H9 (cell line): Measurements from ENCODE around the gene CDKN2AIPNL. TPM values are rescaled to one million over a fixed set of nuclear protein-coding genes. Genes with fewer than 3 reads are reported as not detected.

Experiments used
- DNase-seq: peaks from one replicate; pipeline ENCODE4 v3.0.0-alpha.2; 2017
- H2AFZ ChIP-seq: one replicate; pipeline ENCODE4 v1.6.1; 2013; ENCODE audit warnings: mild to moderate bottlenecking, low read length, control low read depth, moderate library complexity
- H2AK5ac ChIP-seq: 2 replicates; pipeline ENCODE4 v1.6.1; 2013; ENCODE audit warnings: low read length, control low read depth, mixed read lengths; ENCODE audit not compliant: insufficient read length
- H2BK120ac ChIP-seq: one replicate; pipeline ENCODE4 v1.6.1; 2013; ENCODE audit warnings: low read depth, mild to moderate bottlenecking, low read length, control low read depth, inconsistent platforms; ENCODE audit not compliant: poor library complexity, severe bottlenecking
- H2BK12ac ChIP-seq: 2 replicates; pipeline ENCODE4 v1.6.1; 2013; ENCODE audit warnings: low read length, control low read depth, mixed read lengths, low read depth; ENCODE audit not compliant: insufficient read length
- H2BK15ac ChIP-seq: 2 replicates; pipeline ENCODE4 v1.6.1; 2013; ENCODE audit warnings: low read depth, low read length, control low read depth
- H2BK20ac ChIP-seq: one replicate; pipeline ENCODE4 v1.6.1; 2013; ENCODE audit warnings: low read depth, mild to moderate bottlenecking, low read length, control low read depth, inconsistent platforms; ENCODE audit not compliant: poor library complexity, severe bottlenecking
- H2BK5ac ChIP-seq: 2 replicates; pipeline ENCODE4 v1.6.1; 2013; ENCODE audit warnings: low read length, control low read depth, mixed read lengths; ENCODE audit not compliant: insufficient read length
- H3K14ac ChIP-seq: 2 replicates; pipeline ENCODE4 v1.6.1; 2013; ENCODE audit warnings: low read length, control low read depth; ENCODE audit not compliant: insufficient read depth
- H3K18ac ChIP-seq: 2 replicates; pipeline ENCODE4 v1.6.1; 2013; ENCODE audit warnings: low read depth, mild to moderate bottlenecking, mixed read lengths, low read length, control low read depth; ENCODE audit not compliant: insufficient read length
- H3K23ac ChIP-seq: 2 replicates; pipeline ENCODE4 v1.6.1; 2013; ENCODE audit warnings: low read length, control low read depth, mixed read lengths, low read depth; ENCODE audit not compliant: insufficient read length
- H3K23me2 ChIP-seq: 2 replicates; pipeline ENCODE4 v1.6.1; 2013; ENCODE audit warnings: low read depth, mild to moderate bottlenecking, mixed read lengths, low read length, control low read depth; ENCODE audit not compliant: insufficient read length, poor library complexity, severe bottlenecking
- H3K27ac ChIP-seq: 2 replicates; pipeline ENCODE4 v1.5.1; 2013; ENCODE audit warnings: low read length, control low read depth, mixed read lengths, low read depth; ENCODE audit not compliant: insufficient read length
- H3K27me3 ChIP-seq: 2 replicates; pipeline ENCODE4 v1.6.1; 2013; ENCODE audit warnings: low read length, control low read depth, inconsistent platforms; ENCODE audit not compliant: insufficient read depth
- H3K4ac ChIP-seq: 2 replicates; pipeline ENCODE4 v1.6.1; 2013; ENCODE audit warnings: low read depth, mild to moderate bottlenecking, control low read depth, inconsistent platforms, low read length, moderate library complexity
- H3K4me1 ChIP-seq: 2 replicates; pipeline ENCODE4 v1.6.1; 2013; ENCODE audit warnings: low read length, control low read depth, inconsistent platforms; ENCODE audit not compliant: insufficient read depth
- H3K4me2 ChIP-seq: 2 replicates; pipeline ENCODE4 v1.6.1; 2013; ENCODE audit warnings: low read length, control low read depth, mixed read lengths; ENCODE audit not compliant: insufficient read length, insufficient read depth
- H3K56ac ChIP-seq: 2 replicates; pipeline ENCODE4 v1.6.1; 2013; ENCODE audit warnings: low read depth, mild to moderate bottlenecking, mixed read lengths, low read length, control low read depth; ENCODE audit not compliant: insufficient read length
- H3K79me1 ChIP-seq: 2 replicates; pipeline ENCODE4 v1.6.1; 2013; ENCODE audit warnings: low read depth, mild to moderate bottlenecking, moderate library complexity, low read length, control low read depth, inconsistent platforms; ENCODE audit not compliant: insufficient read depth, poor library complexity, severe bottlenecking
- H3K79me2 ChIP-seq: 2 replicates; pipeline ENCODE4 v1.6.1; 2013; ENCODE audit warnings: low read length, control low read depth, inconsistent platforms; ENCODE audit not compliant: insufficient read depth
- H3K9ac ChIP-seq: 2 replicates; pipeline ENCODE4 v1.6.1; 2013; ENCODE audit warnings: low read length, control low read depth, mixed read lengths; ENCODE audit not compliant: insufficient read length; ENCODE audit errors: extremely low read depth
- H3K9me3 ChIP-seq: one replicate; pipeline ENCODE4 v1.6.1; 2013; ENCODE audit warnings: low read depth, low read length, inconsistent platforms; ENCODE audit not compliant: control insufficient read depth
- H3T11ph ChIP-seq: one replicate; pipeline ENCODE4 v1.6.1; 2013; ENCODE audit warnings: mild to moderate bottlenecking, low read length, control low read depth, inconsistent platforms
- H4K20me1 ChIP-seq: one replicate; pipeline ENCODE4 v1.6.1; 2013; ENCODE audit not compliant: control insufficient read depth, insufficient read length, insufficient read depth
- H4K5ac ChIP-seq: 2 replicates; pipeline ENCODE4 v1.6.1; 2013; ENCODE audit warnings: low read depth, mild to moderate bottlenecking, mixed read lengths, low read length, control low read depth; ENCODE audit not compliant: insufficient read length
- H4K8ac ChIP-seq: replicated peaks from 2 replicates; pipeline ENCODE4 v1.6.1; 2013; ENCODE audit warnings: low read length, control low read depth, mixed read lengths, low read depth; ENCODE audit not compliant: insufficient read length
- H4K91ac ChIP-seq: 2 replicates; pipeline ENCODE4 v1.6.1; 2013; ENCODE audit warnings: low read depth, mild to moderate bottlenecking, moderate library complexity, mixed read lengths, low read length, control low read depth; ENCODE audit not compliant: insufficient read length
- H3K27ac Mint-ChIP-seq, 3 experiments: 2 replicates in 2 of 3; 3 replicates in 1 of 3; pipeline ENCODE4 v1.8.0; 2020 to 2021; ENCODE audit warnings: mixed read lengths in 3 of 3, mild to moderate bottlenecking in 1 of 3, moderate library complexity in 1 of 3
- H3K27me3 Mint-ChIP-seq: 2 replicates; pipeline ENCODE4 v1.8.0; 2021; ENCODE audit warnings: low read depth, mild to moderate bottlenecking, moderate library complexity, mixed read lengths
- H3K36me3 Mint-ChIP-seq, 3 experiments: 2 replicates in 2 of 3; 3 replicates in 1 of 3; pipeline ENCODE4 v1.8.0; 2020 to 2021; ENCODE audit warnings: low read depth in 3 of 3, mixed read lengths in 3 of 3; ENCODE audit not compliant: insufficient read depth in 1 of 3
- H3K4me1 Mint-ChIP-seq, 2 experiments: 2 replicates each; pipeline ENCODE4 v1.8.0; 2020; ENCODE audit warnings: mixed read lengths in 2 of 2
- H3K4me3 Mint-ChIP-seq, 2 experiments: 2 replicates in 1 of 2; 3 replicates in 1 of 2; pipeline ENCODE4 v1.8.0; 2020 to 2021; ENCODE audit warnings: mild to moderate bottlenecking in 2 of 2, mixed read lengths in 2 of 2, moderate library complexity in 1 of 2
- H3K9me3 Mint-ChIP-seq, 2 experiments: 2 replicates in 1 of 2; 3 replicates in 1 of 2; pipeline ENCODE4 v1.8.0; 2020; ENCODE audit warnings: mild to moderate bottlenecking in 2 of 2, mixed read lengths in 2 of 2, moderate library complexity in 1 of 2
- CTCF ChIP-seq: fragments of 200-600 bp; sonication (generic); conservative IDR thresholded peaks from 3 replicates; pipeline ENCODE4 v1.8.0; 2021; ENCODE audit warnings: antibody characterized with exemption, mild to moderate bottlenecking
- WGBS: extraction: QIAGEN DNeasy Blood & Tissue Kit; methylation state at CpG from one replicate; pipeline ENCODE4 v1.1.7; 2013; ENCODE audit warnings: missing lambda C conversion rate, low lambda C conversion rate, mixed read lengths; ENCODE audit not compliant: insufficient read length; ENCODE audit errors: extremely low coverage; 5-methylcytosine and 5-hydroxymethylcytosine counted together
- total RNA-seq: library from RNA; stranded (reverse); gene quantifications from 2 replicates; pipeline ENCODE4 v1.2.1, GENCODE V29; 2021

The CDKN2AIPNL gene
- total RNA-seq, 1 experiment from 2014 or later, result 60.0 TPM

GRCh38 chr5:134455466-134455865 lies 43.8 kb upstream of the CDKN2AIPNL start:
- no peak overlapping the region for H4K91ac ChIP-seq
- H3K27ac ChIP-seq, result no peak overlapping the region
- H2BK120ac ChIP-seq, result no peak overlapping the region
- Mint-ChIP-seq H3K4me1 (peaks cover 7 to 12% of the 10 kb centered on the region in 2 experiments), H3K27ac (no peak overlapping the region), H3K4me3 (no peak overlapping the region), H3K9me3 (no peaks in the 10 kb centered on the region), H3K36me3 (no peaks in the 10 kb centered on the region), H3K27me3 (peaks cover 6% of the 10 kb centered on the region)
- no peak overlapping the region for H2BK5ac ChIP-seq
- H3K56ac ChIP-seq, result no peak overlapping the region
- no peak for DNase-seq
- no peaks in the 10 kb centered on the region for H3K9me3 ChIP-seq
- no peak for TF ChIP-seq CTCF
- H3K23me2 ChIP-seq, result no peaks in the 10 kb centered on the region
- H4K5ac ChIP-seq, result no peak overlapping the region
- H3K9ac ChIP-seq, result no peak overlapping the region
- no peak overlapping the region for H3K14ac ChIP-seq
- H2BK20ac ChIP-seq, result no peak overlapping the region
- no peak overlapping the region for H4K8ac ChIP-seq
- no peak overlapping the region for H3K4me2 ChIP-seq
- H3K4me1 ChIP-seq, result no peaks in the 10 kb centered on the region
- no peak overlapping the region for H2BK12ac ChIP-seq
- H3K4ac ChIP-seq, result no peak overlapping the region
- no peak overlapping the region for H3K23ac ChIP-seq
- H3K18ac ChIP-seq, result no peak overlapping the region
- no peaks in the 10 kb centered on the region for H3K27me3 ChIP-seq
- no peaks in the 10 kb centered on the region for H3K79me1 ChIP-seq
- no CpG with 5 or more reads among the region's 8 CpGs for WGBS
- no peaks in the 10 kb centered on the region for H4K20me1 ChIP-seq
- H2BK15ac ChIP-seq, result no peak overlapping the region
- no peaks in the 10 kb centered on the region for H3K79me2 ChIP-seq
- no peak overlapping the region for H2AFZ ChIP-seq
- H3T11ph ChIP-seq, result no peak overlapping the region
- no peak overlapping the region for H2AK5ac ChIP-seq
